Erythroblast (primary cell): ENCODE measurements around the gene DHRS2.

Experiments used
- GATA1 ChIP-seq: IDR thresholded peaks from 2 replicates; pipeline ENCODE4 v1.6.1; 2011; ENCODE audit warnings: low read depth, mild to moderate bottlenecking, control low read depth, low read length, moderate library complexity
- POLR2A ChIP-seq: IDR thresholded peaks from 2 replicates; pipeline ENCODE4 v1.6.1; 2011; ENCODE audit warnings: mild to moderate bottlenecking, low read length

DNA sequence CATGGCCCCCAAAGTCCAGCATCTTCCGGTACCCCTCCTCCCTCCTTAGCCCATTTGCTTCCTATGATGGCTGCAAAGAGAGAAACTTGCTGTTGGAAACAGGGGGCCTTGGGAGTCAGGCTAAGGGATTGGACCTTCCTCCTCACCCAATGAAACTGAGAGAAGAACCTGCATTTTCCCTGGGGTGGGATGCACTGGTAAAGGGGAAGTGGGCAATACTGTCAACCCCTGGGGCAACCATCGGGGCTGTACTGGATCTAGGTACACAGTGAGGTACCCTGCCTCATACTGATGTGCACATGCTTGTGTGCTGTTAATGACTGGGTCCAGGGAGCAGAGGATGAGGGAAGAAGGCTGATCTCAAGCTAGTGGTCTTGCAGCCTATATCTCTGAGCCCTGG, 46.6 kb upstream of the DHRS2 start:
- no peak for TF ChIP-seq POLR2A
- TF ChIP-seq GATA1 = no peak
